GM12875 (cell line): ENCODE results near the gene FRYL.

Source experiments
- H3K4me3 ChIP-seq: one replicate; pipeline ENCODE4 v1.5.1; 2011; ENCODE audit warnings: low read depth, low read length, control low read depth
- CTCF ChIP-seq: IDR thresholded peaks from 2 replicates; pipeline ENCODE4 v1.5.1; 2011; ENCODE audit warnings: low read depth, mild to moderate bottlenecking, control low read depth, inconsistent platforms, low read length, moderate library complexity, borderline replicate concordance; ENCODE audit not compliant: insufficient read depth

Gene FRYL

GRCh38 chr4:48472794-48473193 is 307.3 kb downstream of the FRYL start:
- no peak for TF ChIP-seq CTCF
- no peak overlapping the region for H3K4me3 ChIP-seq

GRCh38 chr4:48470570-48470969 is 309.5 kb downstream of the FRYL start:
- TF ChIP-seq CTCF: no peak
- no peak overlapping the region for H3K4me3 ChIP-seq

- TF ChIP-seq CTCF: no peak
- no peak overlapping the region for H3K4me3 ChIP-seq
Observed at GRCh38 chr4:48470137-48470536, 309.9 kb downstream of the FRYL start.

GRCh38 chr4:48467891-48468290 is 312.2 kb downstream of the FRYL start:
- no peak for TF ChIP-seq CTCF
- no peak overlapping the region for H3K4me3 ChIP-seq

GRCh38 chr4:48467442-48467841 is 312.6 kb downstream of the FRYL start:
- TF ChIP-seq CTCF: no peak
- no peak overlapping the region for H3K4me3 ChIP-seq

- no peak overlapping the region for H3K4me3 ChIP-seq
- no peak for TF ChIP-seq CTCF
Observed at GRCh38 chr4:48462363-48462762, 317.7 kb downstream of the FRYL start.

- no peak for TF ChIP-seq CTCF
Observed at GRCh38 chr4:48461000-48461399, 319.1 kb downstream of the FRYL start.

More at GRCh38 chr4:48461000-48461399, 319.1 kb downstream of the FRYL start:
- no peak overlapping the region for H3K4me3 ChIP-seq
